Activated CD8-positive, alpha-beta memory T cell treated with anti-CD3 and anti-CD28 coated beads, Interleukin-2, amount 10 ng/mL, durations not matched to agents 7 days and 5 days (primary cell): ENCODE data around the gene SLC16A12. TPM values are rescaled to one million over a fixed set of nuclear protein-coding genes. Genes with fewer than 3 reads are reported as not detected.

ENCODE experiments used
- ATAC-seq: fragments of 150-1000 bp; cut with Tn5 transposase; one replicate; pipeline ENCODE4 v1.10.0; 2021; ENCODE audit warnings: moderate library complexity
- CTCF ChIA-PET: fragments of 350-600 bp; sonication (Branson Sonifier 250); formaldehyde crosslinking; loops from one replicate; lab custom pipeline; 2021; ENCODE audit warnings: antibody characterized with exemption; lab: Charles Lee
- DNase-seq: peaks from one replicate; pipeline ENCODE4 v3.0.0-alpha.2; 2020
- H3K27ac Mint-ChIP-seq: one replicate; pipeline ENCODE4 v1.8.0; 2021; ENCODE audit warnings: mild to moderate bottlenecking, mixed read lengths
- H3K27me3 Mint-ChIP-seq: one replicate; pipeline ENCODE4 v1.8.0; 2021; ENCODE audit warnings: mixed read lengths
- H3K36me3 Mint-ChIP-seq: one replicate; pipeline ENCODE4 v1.8.0; 2021; ENCODE audit warnings: mild to moderate bottlenecking, mixed read lengths
- H3K4me1 Mint-ChIP-seq: one replicate; pipeline ENCODE4 v1.8.0; 2021; ENCODE audit warnings: mixed read lengths
- H3K4me3 Mint-ChIP-seq: one replicate; pipeline ENCODE4 v1.8.0; 2021; ENCODE audit warnings: mild to moderate bottlenecking, moderate library complexity, mixed read lengths
- H3K9me3 Mint-ChIP-seq: one replicate; pipeline ENCODE4 v1.8.0; 2022; ENCODE audit warnings: low read depth, mixed read lengths
- total RNA-seq, 2 experiments: library from RNA; stranded (reverse); gene quantifications; one replicate each; pipeline ENCODE4 v1.2.3, GENCODE V29; 2021

Gene SLC16A12
- total RNA-seq, 2 experiments from 2014 or later, result not detected

- Mint-ChIP-seq H3K27me3 (peaks cover 36% of the 10 kb centered on the region), H3K9me3 (no peaks in the 10 kb centered on the region), H3K4me1 (peaks cover 2% of the 10 kb centered on the region), H3K4me3 (no peak overlapping the region), H3K27ac (no peak overlapping the region), H3K36me3 (no peaks in the 10 kb centered on the region)
- CTCF ChIA-PET, result interaction anchor here (0.6 kb wide), 1 partner anchor 218 kb away, joined by 4 read pairs; no protein-coding TSS in a partner anchor
- no peak for ATAC-seq
- no peak for DNase-seq
Measured at GRCh38 chr10:89482256-89482655, 53.1 kb downstream of the SLC16A12 start.

- Mint-ChIP-seq H3K9me3 (no peaks in the 10 kb centered on the region), H3K4me1 (peaks cover 2% of the 10 kb centered on the region), H3K27me3 (peaks cover 34% of the 10 kb centered on the region), H3K27ac (no peak overlapping the region), H3K36me3 (no peaks in the 10 kb centered on the region), H3K4me3 (no peak overlapping the region)
- CTCF ChIA-PET, result no interaction called here
- ATAC-seq (no peak), DNase-seq (no peak)
Measured at GRCh38 chr10:89481662-89482061, 53.7 kb downstream of the SLC16A12 start.

DNA sequence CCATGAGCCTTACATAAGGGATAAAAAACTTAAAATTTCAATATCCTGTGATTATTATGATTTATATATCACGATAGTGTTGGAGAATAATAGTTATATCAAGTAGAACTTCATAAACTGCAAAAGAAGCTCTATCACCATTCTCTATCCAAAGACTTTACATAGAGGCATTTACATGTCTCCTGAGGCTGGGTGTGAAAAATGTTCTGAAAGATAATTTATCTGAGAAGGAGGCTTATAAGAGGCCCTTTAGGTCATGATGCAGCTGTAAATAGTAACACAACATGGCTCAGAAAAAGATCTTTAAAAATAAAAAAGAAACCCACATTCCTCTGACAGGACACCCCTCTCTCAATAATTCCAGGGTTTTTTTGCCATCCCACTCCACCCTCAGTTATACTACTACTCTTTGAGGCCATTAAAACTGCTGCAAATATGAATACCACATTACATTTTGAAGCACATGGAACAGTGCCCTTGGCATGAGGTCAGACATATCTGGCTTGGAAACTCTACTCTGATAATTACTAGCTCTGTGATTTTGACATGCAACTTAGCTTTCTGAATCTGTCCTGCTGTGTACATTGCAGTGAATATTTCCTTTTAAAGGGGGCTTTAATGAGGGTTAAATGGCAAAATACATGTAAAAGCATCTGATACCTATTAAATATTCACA, 55.5 kb downstream of the SLC16A12 start:
- peaks cover 2% of the 10 kb centered on the region for H3K4me1 Mint-ChIP-seq
- H3K4me3 Mint-ChIP-seq, result no peak overlapping the region
- no peak overlapping the region for H3K27ac Mint-ChIP-seq
- DNase-seq (no peak), ATAC-seq (no peak)
- no peaks in the 10 kb centered on the region for H3K36me3 Mint-ChIP-seq
- no peaks in the 10 kb centered on the region for H3K9me3 Mint-ChIP-seq
- peaks cover 34% of the 10 kb centered on the region for H3K27me3 Mint-ChIP-seq
- CTCF ChIA-PET, result no interaction called here

DNA sequence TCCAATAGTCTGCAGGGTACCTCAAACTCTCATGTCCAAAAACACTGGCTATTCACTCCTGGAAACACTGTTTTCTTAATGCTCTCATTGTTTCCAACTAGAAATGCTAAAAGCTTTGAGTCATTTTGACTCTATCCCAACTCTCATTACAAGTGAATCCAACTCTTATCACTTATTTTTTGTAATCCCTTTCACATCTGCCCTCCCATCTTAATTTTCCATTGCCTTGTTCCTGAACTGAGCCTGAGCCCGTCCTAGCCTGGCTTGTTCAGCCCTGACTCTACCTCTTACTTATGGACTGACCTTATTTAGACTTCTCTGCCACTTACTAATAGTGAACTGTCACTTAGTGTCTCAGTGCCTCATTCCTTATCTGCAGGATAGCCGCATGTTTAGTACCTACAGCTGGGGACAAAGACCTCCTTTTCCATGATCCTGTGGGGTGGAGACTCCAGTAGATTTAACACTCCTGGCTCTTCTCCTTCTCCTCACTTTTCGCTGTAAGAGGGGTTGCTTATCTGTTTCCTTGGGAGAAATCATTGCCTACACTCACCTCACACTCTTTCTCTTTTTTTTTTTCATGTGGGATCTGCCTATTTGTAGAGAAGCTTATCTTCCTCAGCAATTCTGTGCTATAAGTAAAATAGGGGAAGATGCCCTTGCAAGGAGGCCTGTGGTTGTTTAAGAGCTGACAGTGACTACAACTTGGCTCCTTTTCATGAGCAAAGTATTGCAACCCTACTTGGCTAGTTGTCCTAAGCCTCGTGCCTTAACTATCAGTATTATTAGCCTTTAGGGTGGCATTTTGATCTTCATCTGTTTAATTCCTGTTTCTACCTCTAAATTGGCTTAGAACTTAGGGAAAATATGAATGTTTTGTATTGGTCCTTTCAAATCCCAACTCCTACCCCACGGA, 56.4 kb downstream of the SLC16A12 start:
- no peak overlapping the region for H3K27ac Mint-ChIP-seq

DNA sequence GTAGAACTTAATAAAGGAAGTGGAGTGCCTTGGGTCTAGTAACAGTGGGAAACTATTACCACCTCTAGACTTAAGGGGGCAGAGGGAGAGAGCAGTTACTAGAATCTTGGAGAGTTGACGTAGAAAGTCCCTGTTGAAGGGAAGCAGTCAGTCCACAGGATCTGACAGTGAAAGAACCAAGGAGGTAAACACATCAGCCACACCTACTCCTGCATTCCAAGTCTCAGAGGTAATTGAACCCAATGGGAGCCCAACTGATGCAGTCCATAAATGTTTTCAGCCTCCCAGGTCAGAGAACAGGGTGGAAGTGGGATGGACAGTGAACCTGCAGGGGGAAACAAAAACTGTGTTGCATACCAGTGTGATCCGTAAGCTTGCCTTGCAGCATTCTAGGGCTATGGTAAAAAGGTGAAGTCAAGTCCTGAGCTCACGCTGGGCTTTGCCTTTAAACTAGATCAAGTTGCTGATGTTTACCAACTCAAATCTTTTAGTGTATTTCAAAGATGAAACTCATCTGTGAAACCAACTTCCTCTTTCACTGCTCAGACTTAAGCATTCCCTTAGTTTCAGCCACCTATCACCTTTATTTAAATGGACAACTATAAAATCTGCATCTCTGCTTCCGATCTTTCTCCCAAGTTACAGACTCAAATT, 57.2 kb downstream of the SLC16A12 start:
- no peak overlapping the region for H3K4me3 Mint-ChIP-seq
- CTCF ChIA-PET, result no interaction called here
- no peaks in the 10 kb centered on the region for H3K9me3 Mint-ChIP-seq
- peaks cover 40% of the 10 kb centered on the region for H3K27me3 Mint-ChIP-seq
- peaks cover 2% of the 10 kb centered on the region for H3K4me1 Mint-ChIP-seq
- no peaks in the 10 kb centered on the region for H3K36me3 Mint-ChIP-seq
- DNase-seq (no peak), ATAC-seq (no peak)
- H3K27ac Mint-ChIP-seq, result no peak overlapping the region

More for the DNA sequence above, 56.4 kb downstream of the SLC16A12 start:
- Mint-ChIP-seq H3K27me3 (peaks cover 42% of the 10 kb centered on the region), H3K4me3 (no peak overlapping the region), H3K9me3 (no peaks in the 10 kb centered on the region), H3K4me1 (peaks cover 2% of the 10 kb centered on the region), H3K36me3 (no peaks in the 10 kb centered on the region)
- DNase-seq (no peak), ATAC-seq (no peak)
- CTCF ChIA-PET, result no interaction called here

DNA sequence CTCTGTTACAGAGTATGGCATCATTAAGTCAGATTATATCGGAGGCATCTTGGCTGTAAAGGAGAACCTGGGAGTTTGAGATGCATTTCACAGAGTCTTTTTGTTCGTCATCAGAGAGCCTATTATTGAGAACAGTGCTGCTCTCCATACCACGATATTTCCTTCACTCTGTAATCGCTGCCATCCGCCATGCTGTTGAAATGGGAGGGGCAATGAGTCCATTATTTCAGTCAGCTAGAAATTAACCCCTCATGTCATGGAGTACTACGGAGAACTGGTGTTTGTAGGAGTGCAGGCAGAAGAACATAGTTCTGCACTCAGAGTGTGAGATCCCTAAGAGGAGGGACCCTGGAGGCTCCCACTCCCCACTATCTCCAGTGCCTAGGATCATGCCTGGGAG, 59.2 kb downstream of the SLC16A12 start:
- H3K9me3 Mint-ChIP-seq, result no peaks in the 10 kb centered on the region
- no peak overlapping the region for H3K4me3 Mint-ChIP-seq
- ATAC-seq, result no peak
- H3K27me3 Mint-ChIP-seq, result peaks cover 33% of the 10 kb centered on the region
- CTCF ChIA-PET, result no interaction called here
- no peaks in the 10 kb centered on the region for H3K36me3 Mint-ChIP-seq
- no peak overlapping the region for H3K27ac Mint-ChIP-seq
- DNase-seq, result no peak
- H3K4me1 Mint-ChIP-seq, result peaks cover 5% of the 10 kb centered on the region

GRCh38 chr10:89475591-89475998, 59.8 kb downstream of the SLC16A12 start:
- no peak overlapping the region for H3K4me3 Mint-ChIP-seq
- no peaks in the 10 kb centered on the region for H3K36me3 Mint-ChIP-seq
- H3K9me3 Mint-ChIP-seq, result no peaks in the 10 kb centered on the region
- H3K4me1 Mint-ChIP-seq, result peaks cover 11% of the 10 kb centered on the region
- CTCF ChIA-PET, result no interaction called here
- DNase-seq (no peak), ATAC-seq (no peak)
- H3K27ac Mint-ChIP-seq, result no peak overlapping the region
- H3K27me3 Mint-ChIP-seq, result peaks cover 29% of the 10 kb centered on the region

GRCh38 chr10:89475125-89475524, 60.3 kb downstream of the SLC16A12 start:
- Mint-ChIP-seq H3K4me1 (peaks cover 16% of the 10 kb centered on the region), H3K4me3 (no peak overlapping the region), H3K36me3 (no peaks in the 10 kb centered on the region), H3K27me3 (peaks cover 27% of the 10 kb centered on the region), H3K9me3 (no peaks in the 10 kb centered on the region), H3K27ac (no peak overlapping the region)
- DNase-seq (no peak), ATAC-seq (no peak)
- CTCF ChIA-PET, result no interaction called here

DNA sequence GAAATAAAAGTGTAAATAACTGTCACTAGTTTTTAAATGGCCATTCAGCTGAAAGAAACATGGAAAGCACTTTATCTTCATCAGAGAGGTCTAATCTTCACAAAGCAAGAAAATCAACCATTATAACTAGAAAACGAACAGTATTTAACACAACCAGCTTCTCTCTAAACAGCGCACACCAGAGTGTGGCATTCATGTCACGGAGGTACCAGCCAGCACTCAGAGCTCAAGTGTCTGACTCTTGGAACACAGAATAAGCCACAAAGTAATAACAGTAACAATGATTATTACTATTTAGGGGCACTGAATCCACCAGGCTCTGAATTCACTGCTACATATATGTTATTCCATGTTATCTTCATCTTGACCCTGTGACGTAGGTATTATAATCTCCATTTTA, 60.9 kb downstream of the SLC16A12 start:
- ATAC-seq, result no peak
- CTCF ChIA-PET, result no interaction called here

DNA sequence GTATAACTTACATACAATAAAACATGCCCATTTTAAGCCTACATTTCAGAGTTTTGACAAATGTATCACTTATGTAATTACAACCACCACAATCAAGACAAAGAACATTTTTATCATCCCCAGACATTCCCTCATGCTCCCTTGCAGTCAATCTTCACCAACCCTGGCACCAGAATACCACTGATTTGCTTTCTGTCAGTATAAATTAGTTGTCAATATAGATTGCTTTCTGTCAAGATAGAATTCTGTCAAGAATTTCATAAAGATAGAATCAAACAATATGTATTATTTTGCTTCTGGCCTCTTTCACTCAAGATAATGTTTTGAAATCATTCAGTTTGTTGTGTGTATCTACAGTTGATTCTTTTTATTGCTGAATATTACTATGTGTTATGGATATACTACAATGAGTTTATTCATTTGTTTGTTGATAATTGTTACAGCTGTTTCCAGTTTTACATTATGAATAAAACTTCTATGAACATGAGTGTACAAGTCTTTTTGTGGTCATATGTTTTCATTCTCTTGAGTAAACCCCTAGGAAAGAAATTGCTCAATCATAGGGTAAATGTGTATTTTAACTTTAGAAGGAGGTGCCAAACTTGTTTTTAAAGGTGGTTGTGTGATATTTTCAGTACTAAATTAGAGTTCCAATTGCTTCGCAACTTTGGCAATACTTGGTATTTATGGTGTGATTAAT, 64.1 kb downstream of the SLC16A12 start:
- CTCF ChIA-PET, result no interaction called here
- no peaks in the 10 kb centered on the region for H3K9me3 Mint-ChIP-seq
- peaks cover 16% of the 10 kb centered on the region for H3K4me1 Mint-ChIP-seq
- no peak overlapping the region for H3K27ac Mint-ChIP-seq
- no peak for ATAC-seq
- DNase-seq, result no peak
- peaks cover 35% of the 10 kb centered on the region for H3K27me3 Mint-ChIP-seq
- H3K4me3 Mint-ChIP-seq, result no peak overlapping the region
- H3K36me3 Mint-ChIP-seq, result no peaks in the 10 kb centered on the region

More for the DNA sequence above, 60.9 kb downstream of the SLC16A12 start:
- no peaks in the 10 kb centered on the region for H3K36me3 Mint-ChIP-seq
- no peak overlapping the region for H3K4me3 Mint-ChIP-seq
- peaks cover 28% of the 10 kb centered on the region for H3K27me3 Mint-ChIP-seq
- no peak overlapping the region for H3K27ac Mint-ChIP-seq
- no peak for DNase-seq
- H3K4me1 Mint-ChIP-seq, result peaks cover 18% of the 10 kb centered on the region
- no peaks in the 10 kb centered on the region for H3K9me3 Mint-ChIP-seq

GRCh38 chr10:89470628-89471027, 64.8 kb downstream of the SLC16A12 start:
- H3K9me3 Mint-ChIP-seq, result no peaks in the 10 kb centered on the region
- H3K4me3 Mint-ChIP-seq, result no peak overlapping the region
- DNase-seq, result no peak
- H3K4me1 Mint-ChIP-seq, result peaks cover 16% of the 10 kb centered on the region
- H3K27ac Mint-ChIP-seq, result no peak overlapping the region
- peaks cover 36% of the 10 kb centered on the region for H3K27me3 Mint-ChIP-seq
- peak; percentile 57 for ATAC-seq
- H3K36me3 Mint-ChIP-seq, result no peaks in the 10 kb centered on the region
- CTCF ChIA-PET, result no interaction called here

DNA sequence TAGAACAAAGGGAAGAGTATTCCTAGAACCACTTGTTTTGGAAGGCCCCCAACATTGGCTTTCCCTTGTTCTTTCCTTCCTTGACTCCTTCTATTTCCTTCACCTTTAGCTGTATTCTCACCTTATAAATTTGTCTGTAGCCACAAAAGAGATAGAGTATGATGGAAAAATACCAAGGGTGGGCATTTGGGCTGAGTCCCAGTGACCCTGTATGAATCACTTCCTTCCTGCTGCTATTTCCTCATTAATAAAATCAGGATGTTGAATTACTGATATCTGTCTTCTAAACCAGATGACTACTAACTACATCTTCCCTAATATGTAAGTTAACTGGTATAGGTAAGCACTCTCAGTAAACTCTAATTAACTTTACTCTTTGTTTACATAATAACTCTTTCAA, 65.9 kb downstream of the SLC16A12 start:
- H3K9me3 Mint-ChIP-seq, result no peaks in the 10 kb centered on the region
- peaks cover 16% of the 10 kb centered on the region for H3K4me1 Mint-ChIP-seq
- H3K4me3 Mint-ChIP-seq, result no peak overlapping the region
- H3K27me3 Mint-ChIP-seq, result peaks cover 33% of the 10 kb centered on the region
- no peaks in the 10 kb centered on the region for H3K36me3 Mint-ChIP-seq
- DNase-seq, result no peak
- no peak overlapping the region for H3K27ac Mint-ChIP-seq
- no peak for ATAC-seq
- CTCF ChIA-PET, result no interaction called here
